GM23338 (cell line): ENCODE measurements around the gene GNPTG. TPM values are rescaled to one million over a fixed set of nuclear protein-coding genes. Genes with fewer than 3 reads are reported as not detected.

Source experiments
- ATAC-seq: fragments of 200-7000 bp; cut with Tn5 transposase; 3 replicates; pipeline ENCODE4 v1.9.1; 2020
- DNase-seq: peaks from one replicate; pipeline ENCODE4 v3.0.0-alpha.2; 2015; ENCODE audit warnings: low spot score
- H2AFZ ChIP-seq: fragments of 200-600 bp; sonication (generic); 2 replicates; pipeline ENCODE4 v1.8.0; 2016; ENCODE audit warnings: antibody characterized with exemption, mild to moderate bottlenecking, moderate library complexity
- H3F3A ChIP-seq: fragments of 200-600 bp; sonication (generic); replicated peaks from 2 replicates; pipeline ENCODE4 v1.8.0; 2017; ENCODE audit warnings: antibody characterized with exemption, mixed run types, low read depth
- H3K27ac ChIP-seq: fragments of 200-600 bp; sonication (generic); 2 replicates; pipeline ENCODE4 v1.6.1; 2016; ENCODE audit warnings: low read depth
- H3K27me3 ChIP-seq: fragments of 200-600 bp; sonication (generic); 2 replicates; pipeline ENCODE4 v1.8.0; 2016; ENCODE audit warnings: mild to moderate bottlenecking, mixed run types, moderate library complexity; ENCODE audit not compliant: insufficient read depth
- H3K36me3 ChIP-seq: fragments of 200-600 bp; sonication (generic); 2 replicates; pipeline ENCODE4 v1.8.0; 2016; ENCODE audit warnings: mild to moderate bottlenecking; ENCODE audit not compliant: insufficient read depth
- H3K4me1 ChIP-seq: fragments of 200-600 bp; sonication (generic); 2 replicates; pipeline ENCODE4 v1.8.0; 2016; ENCODE audit warnings: mild to moderate bottlenecking, moderate library complexity; ENCODE audit not compliant: insufficient read depth
- H3K4me2 ChIP-seq: fragments of 200-600 bp; sonication (generic); 2 replicates; pipeline ENCODE4 v1.7.1; 2017; ENCODE audit warnings: mixed run types
- H3K4me3 ChIP-seq: fragments of 200-600 bp; sonication (generic); 2 replicates; pipeline ENCODE4 v1.6.1; 2016; ENCODE audit warnings: mixed run types
- H3K79me2 ChIP-seq: fragments of 200-600 bp; sonication (generic); replicated peaks from 2 replicates; pipeline ENCODE4 v1.8.0; 2017; ENCODE audit warnings: mild to moderate bottlenecking; ENCODE audit not compliant: insufficient read depth
- H3K9me2 ChIP-seq: fragments of 200-600 bp; sonication (generic); 2 replicates; pipeline ENCODE4 v1.8.0; 2017; ENCODE audit not compliant: insufficient read depth
- H4K20me1 ChIP-seq: fragments of 200-600 bp; sonication (generic); replicated peaks from 2 replicates; pipeline ENCODE4 v1.8.0; 2017; ENCODE audit warnings: mild to moderate bottlenecking; ENCODE audit not compliant: insufficient read depth
- H3K27ac Mint-ChIP-seq: 2 replicates; pipeline ENCODE4 v1.8.0; 2020; ENCODE audit warnings: inconsistent platforms, mild to moderate bottlenecking, moderate library complexity, mixed read lengths
- H3K27me3 Mint-ChIP-seq: 3 replicates; pipeline ENCODE4 v1.8.0; 2022; ENCODE audit warnings: low read depth, mild to moderate bottlenecking, moderate library complexity, mixed read lengths, inconsistent platforms; ENCODE audit not compliant: insufficient read depth, poor library complexity
- H3K36me3 Mint-ChIP-seq: 3 replicates; pipeline ENCODE4 v1.8.0; 2021; ENCODE audit warnings: low read depth, mild to moderate bottlenecking, inconsistent platforms, moderate library complexity, mixed read lengths
- H3K4me1 Mint-ChIP-seq: 3 replicates; pipeline ENCODE4 v1.8.0; 2020; ENCODE audit warnings: mild to moderate bottlenecking, inconsistent platforms, mixed read lengths
- H3K4me3 Mint-ChIP-seq: 3 replicates; pipeline ENCODE4 v1.8.0; 2021; ENCODE audit warnings: moderate library complexity, mild to moderate bottlenecking, inconsistent platforms, mixed read lengths
- H3K9me3 Mint-ChIP-seq: 3 replicates; pipeline ENCODE4 v1.8.0; 2020; ENCODE audit warnings: moderate library complexity, mild to moderate bottlenecking, inconsistent platforms, mixed read lengths
- NANOG ChIP-seq: IDR thresholded peaks from 2 replicates; pipeline ENCODE4 v1.6.1; 2016; ENCODE audit warnings: antibody characterized with exemption, borderline replicate concordance
- STAT1 ChIP-seq: IDR thresholded peaks from one replicate; pipeline ENCODE4 v1.6.1; 2016; ENCODE audit warnings: antibody characterized with exemption; ENCODE audit not compliant: unreplicated experiment
- ZNF114 ChIP-seq: fragments of 250-450 bp; sonication (Bioruptor Pico); IDR thresholded peaks from 2 replicates; pipeline ENCODE4 v1.5.0; 2020; ENCODE audit warnings: mild to moderate bottlenecking, moderate library complexity
- polyA plus RNA-seq: library from polyadenylated mRNA; unstranded; fragments of >200 nt; fragmentation: Nextera tagmentation; extraction: Ambion mirVana; gene quantifications from 2 replicates; pipeline ENCODE4 v1.2.1, GENCODE V29; 2016
- total RNA-seq: library from RNA; depleted of rRNA; stranded (reverse); fragments of >200 nt; shearing (Covaris generic); gene quantifications from 2 replicates; pipeline ENCODE4 v1.2.3, GENCODE V29; 2014
- TF ChIP-seq, protein P1 (sequence below): fragments of 250-450 bp; sonication (Bioruptor Pico); IDR thresholded peaks from 2 replicates; pipeline ENCODE4 v1.5.0; 2020; ENCODE audit warnings: mild to moderate bottlenecking, moderate library complexity
- TF ChIP-seq, protein P2 (sequence below), 2 experiments: fragments of 200-600 bp in 1 of 2; sonication (generic) in 1 of 2; conservative IDR thresholded peaks; 2 replicates each; pipeline versions ENCODE4 v1.5.1 to v1.6.1; 2016 to 2017; ENCODE audit warnings: antibody characterized with exemption in 2 of 2, low read depth in 2 of 2, mild to moderate bottlenecking in 2 of 2, moderate library complexity in 1 of 2
- TF ChIP-seq, protein P3 (sequence below): IDR thresholded peaks from 2 replicates; pipeline ENCODE4 v1.6.1; 2016; ENCODE audit warnings: antibody characterized with exemption

GNPTG gene
- total and polyA plus RNA-seq, 2 experiments from 2014 or later, result 23.3 to 41.0 TPM

DNA sequence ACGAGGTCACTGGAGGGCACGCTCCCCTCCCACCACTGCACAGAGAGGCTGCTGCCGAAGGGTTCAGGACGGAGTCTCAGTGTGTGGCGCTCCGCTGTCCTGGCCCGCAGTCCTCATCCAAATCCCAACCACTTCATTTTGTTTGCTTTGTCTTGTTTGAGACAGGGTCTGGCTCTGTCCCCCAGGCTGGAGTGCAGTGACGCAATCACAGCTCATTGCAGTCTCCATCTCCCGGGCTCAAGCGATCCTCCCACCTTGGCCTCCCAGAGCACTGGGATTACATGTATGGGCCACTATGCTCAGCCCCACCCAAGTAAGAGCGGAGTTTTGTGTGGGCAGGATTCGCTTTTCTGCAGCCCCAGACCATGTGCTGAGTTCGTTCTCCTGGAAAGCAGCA is 50.0 kb downstream of the GNPTG start (continued):
- TF ChIP-seq, protein P1, sequence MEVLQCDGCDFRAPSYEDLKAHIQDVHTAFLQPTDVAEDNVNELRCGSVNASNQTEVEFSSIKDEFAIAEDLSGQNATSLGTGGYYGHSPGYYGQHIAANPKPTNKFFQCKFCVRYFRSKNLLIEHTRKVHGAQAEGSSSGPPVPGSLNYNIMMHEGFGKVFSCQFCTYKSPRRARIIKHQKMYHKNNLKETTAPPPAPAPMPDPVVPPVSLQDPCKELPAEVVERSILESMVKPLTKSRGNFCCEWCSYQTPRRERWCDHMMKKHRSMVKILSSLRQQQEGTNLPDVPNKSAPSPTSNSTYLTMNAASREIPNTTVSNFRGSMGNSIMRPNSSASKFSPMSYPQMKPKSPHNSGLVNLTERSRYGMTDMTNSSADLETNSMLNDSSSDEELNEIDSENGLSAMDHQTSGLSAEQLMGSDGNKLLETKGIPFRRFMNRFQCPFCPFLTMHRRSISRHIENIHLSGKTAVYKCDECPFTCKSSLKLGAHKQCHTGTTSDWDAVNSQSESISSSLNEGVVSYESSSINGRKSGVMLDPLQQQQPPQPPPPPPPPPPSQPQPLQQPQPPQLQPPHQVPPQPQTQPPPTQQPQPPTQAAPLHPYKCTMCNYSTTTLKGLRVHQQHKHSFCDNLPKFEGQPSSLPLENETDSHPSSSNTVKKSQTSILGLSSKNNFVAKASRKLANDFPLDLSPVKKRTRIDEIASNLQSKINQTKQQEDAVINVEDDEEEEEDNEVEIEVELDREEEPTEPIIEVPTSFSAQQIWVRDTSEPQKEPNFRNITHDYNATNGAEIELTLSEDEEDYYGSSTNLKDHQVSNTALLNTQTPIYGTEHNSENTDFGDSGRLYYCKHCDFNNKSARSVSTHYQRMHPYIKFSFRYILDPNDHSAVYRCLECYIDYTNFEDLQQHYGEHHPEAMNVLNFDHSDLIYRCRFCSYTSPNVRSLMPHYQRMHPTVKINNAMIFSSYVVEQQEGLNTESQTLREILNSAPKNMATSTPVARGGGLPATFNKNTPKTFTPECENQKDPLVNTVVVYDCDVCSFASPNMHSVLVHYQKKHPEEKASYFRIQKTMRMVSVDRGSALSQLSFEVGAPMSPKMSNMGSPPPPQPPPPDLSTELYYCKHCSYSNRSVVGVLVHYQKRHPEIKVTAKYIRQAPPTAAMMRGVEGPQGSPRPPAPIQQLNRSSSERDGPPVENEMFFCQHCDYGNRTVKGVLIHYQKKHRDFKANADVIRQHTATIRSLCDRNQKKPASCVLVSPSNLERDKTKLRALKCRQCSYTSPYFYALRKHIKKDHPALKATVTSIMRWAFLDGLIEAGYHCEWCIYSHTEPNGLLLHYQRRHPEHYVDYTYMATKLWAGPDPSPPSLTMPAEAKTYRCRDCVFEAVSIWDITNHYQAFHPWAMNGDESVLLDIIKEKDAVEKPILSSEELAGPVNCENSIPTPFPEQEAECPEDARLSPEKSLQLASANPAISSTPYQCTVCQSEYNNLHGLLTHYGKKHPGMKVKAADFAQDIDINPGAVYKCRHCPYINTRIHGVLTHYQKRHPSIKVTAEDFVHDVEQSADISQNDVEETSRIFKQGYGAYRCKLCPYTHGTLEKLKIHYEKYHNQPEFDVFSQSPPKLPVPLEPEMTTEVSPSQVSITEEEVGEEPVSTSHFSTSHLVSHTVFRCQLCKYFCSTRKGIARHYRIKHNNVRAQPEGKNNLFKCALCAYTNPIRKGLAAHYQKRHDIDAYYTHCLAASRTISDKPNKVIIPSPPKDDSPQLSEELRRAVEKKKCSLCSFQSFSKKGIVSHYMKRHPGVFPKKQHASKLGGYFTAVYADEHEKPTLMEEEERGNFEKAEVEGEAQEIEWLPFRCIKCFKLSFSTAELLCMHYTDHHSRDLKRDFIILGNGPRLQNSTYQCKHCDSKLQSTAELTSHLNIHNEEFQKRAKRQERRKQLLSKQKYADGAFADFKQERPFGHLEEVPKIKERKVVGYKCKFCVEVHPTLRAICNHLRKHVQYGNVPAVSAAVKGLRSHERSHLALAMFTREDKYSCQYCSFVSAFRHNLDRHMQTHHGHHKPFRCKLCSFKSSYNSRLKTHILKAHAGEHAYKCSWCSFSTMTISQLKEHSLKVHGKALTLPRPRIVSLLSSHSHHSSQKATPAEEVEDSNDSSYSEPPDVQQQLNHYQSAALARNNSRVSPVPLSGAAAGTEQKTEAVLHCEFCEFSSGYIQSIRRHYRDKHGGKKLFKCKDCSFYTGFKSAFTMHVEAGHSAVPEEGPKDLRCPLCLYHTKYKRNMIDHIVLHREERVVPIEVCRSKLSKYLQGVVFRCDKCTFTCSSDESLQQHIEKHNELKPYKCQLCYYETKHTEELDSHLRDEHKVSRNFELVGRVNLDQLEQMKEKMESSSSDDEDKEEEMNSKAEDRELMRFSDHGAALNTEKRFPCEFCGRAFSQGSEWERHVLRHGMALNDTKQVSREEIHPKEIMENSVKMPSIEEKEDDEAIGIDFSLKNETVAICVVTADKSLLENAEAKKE, result no peak

DNA sequence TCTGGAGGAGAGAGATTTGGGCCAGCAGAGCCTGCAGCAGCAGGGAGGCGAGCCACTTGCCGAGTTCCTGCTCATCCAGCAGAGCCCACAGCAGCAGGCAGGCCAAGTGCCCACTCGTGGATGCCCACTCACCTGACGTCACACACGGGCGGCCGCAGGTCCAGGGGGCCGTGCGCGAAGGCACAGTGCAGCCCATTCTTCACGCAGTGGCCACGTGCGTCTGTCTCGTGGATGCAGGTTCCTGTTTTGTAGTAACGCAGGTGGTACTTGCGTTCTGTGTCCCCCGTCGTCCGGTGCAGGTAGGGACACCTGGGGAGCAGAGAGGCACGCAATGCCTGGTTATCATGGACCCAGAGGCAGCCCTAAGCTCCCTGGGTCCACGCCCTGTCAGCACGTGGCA is 51.3 kb downstream of the GNPTG start:
- Histone ChIP-seq H2AFZ (no peak overlapping the region), H3K27ac (no peak overlapping the region), H3K36me3 (no peaks in the 10 kb centered on the region), H3K4me1 (no peaks in the 10 kb centered on the region), H3K27me3 (no peaks in the 10 kb centered on the region), H3K79me2 (peaks cover 18% of the 10 kb centered on the region), H3K4me2 (no peak overlapping the region), H3F3A (no peaks in the 10 kb centered on the region), H4K20me1 (peaks cover 12% of the 10 kb centered on the region), H3K4me3 (no peak overlapping the region), H3K9me2 (no peaks in the 10 kb centered on the region)
- no peak for ATAC-seq
- peaks cover 20% of the 10 kb centered on the region for H3K27me3 Mint-ChIP-seq
- no peak for DNase-seq
- H3K4me3 Mint-ChIP-seq, result no peak overlapping the region
- peaks cover 14% of the 10 kb centered on the region; the same call in 2 of the 3 replicates for H3K36me3 Mint-ChIP-seq
- TF ChIP-seq, protein P2, sequence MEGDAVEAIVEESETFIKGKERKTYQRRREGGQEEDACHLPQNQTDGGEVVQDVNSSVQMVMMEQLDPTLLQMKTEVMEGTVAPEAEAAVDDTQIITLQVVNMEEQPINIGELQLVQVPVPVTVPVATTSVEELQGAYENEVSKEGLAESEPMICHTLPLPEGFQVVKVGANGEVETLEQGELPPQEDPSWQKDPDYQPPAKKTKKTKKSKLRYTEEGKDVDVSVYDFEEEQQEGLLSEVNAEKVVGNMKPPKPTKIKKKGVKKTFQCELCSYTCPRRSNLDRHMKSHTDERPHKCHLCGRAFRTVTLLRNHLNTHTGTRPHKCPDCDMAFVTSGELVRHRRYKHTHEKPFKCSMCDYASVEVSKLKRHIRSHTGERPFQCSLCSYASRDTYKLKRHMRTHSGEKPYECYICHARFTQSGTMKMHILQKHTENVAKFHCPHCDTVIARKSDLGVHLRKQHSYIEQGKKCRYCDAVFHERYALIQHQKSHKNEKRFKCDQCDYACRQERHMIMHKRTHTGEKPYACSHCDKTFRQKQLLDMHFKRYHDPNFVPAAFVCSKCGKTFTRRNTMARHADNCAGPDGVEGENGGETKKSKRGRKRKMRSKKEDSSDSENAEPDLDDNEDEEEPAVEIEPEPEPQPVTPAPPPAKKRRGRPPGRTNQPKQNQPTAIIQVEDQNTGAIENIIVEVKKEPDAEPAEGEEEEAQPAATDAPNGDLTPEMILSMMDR (conservative IDR thresholded peaks at IDR 0.05; ENCODE audit: low read depth in 2 of 2), result no peak
- no peak for TF ChIP-seq STAT1
- no peak for TF ChIP-seq NANOG
- TF ChIP-seq, protein P3, sequence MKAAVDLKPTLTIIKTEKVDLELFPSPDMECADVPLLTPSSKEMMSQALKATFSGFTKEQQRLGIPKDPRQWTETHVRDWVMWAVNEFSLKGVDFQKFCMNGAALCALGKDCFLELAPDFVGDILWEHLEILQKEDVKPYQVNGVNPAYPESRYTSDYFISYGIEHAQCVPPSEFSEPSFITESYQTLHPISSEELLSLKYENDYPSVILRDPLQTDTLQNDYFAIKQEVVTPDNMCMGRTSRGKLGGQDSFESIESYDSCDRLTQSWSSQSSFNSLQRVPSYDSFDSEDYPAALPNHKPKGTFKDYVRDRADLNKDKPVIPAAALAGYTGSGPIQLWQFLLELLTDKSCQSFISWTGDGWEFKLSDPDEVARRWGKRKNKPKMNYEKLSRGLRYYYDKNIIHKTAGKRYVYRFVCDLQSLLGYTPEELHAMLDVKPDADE, result no peak
- no peak for TF ChIP-seq ZNF114 (CRISPR knock-in tag)
- H3K9me3 Mint-ChIP-seq, result no peaks in the 10 kb centered on the region
- H3K4me1 Mint-ChIP-seq, result no peaks in the 10 kb centered on the region; the same call in 2 of the 3 replicates
- H3K27ac Mint-ChIP-seq, result no peak overlapping the region
